ENCODE data around the gene CCL27. TPM values are rescaled to one million over a fixed set of nuclear protein-coding genes. Genes with fewer than 3 reads are reported as not detected.
A peak's percentile ranks its signal among the peaks of the same experiment; 100 is the strongest.

CCL27 gene
- total and polyA plus RNA-seq, 10 of the 15 experiments (the other 5 are each of a cell fraction or from before 2014, with no cell fraction given), result 0.45 TPM; not detected in 9

DNA sequence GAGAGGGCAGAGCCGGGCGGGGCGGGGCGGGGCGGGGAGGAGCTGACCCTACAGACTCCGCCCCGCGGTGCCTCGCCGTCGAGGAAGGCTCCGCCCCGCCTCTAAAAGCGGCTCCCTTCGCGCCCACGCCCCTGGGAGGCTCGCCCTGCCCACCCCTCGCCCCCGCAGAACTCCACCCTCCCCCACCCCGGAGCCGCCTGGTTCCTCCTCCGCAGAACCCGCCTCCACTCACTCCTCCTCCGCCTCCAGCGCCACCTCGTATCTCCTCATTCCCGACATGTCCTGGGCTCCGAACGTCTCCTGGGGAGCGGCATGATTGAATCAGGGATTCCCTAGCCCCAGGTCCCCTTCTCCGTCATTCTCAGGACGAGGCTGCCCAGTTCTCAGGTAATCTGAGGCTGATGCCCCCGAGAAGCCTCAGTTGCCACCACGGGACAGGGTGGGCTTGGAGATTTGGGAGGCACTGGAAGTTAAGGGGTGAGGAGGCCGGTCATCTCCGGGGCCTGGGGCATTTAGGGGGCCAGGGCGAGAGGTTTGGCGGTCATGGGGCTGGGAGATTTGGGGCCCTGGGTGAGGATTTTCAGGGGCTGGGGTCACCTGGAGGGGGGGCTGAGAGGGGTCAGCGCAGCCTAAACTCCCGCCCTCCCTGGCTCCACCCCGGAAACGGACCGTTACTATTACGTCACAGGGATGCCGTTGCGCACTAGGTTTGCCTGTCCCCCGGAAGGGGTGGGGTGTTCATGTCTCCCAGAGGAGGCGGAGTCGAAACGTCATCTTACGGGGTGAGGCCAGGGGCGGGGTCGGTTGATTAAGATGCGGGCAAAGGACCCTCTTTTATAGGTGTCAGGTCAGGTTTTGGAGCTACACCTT is 3.2 kb upstream of the CCL27 start (continued):
- no peak for TF ChIP-seq E4F1 (IDR thresholded peaks at IDR 0.05; ENCODE audit: borderline replicate concordance, partially characterized antibody)
- TF ChIP-seq SREBF2 (IDR thresholded peaks at IDR 0.05; ENCODE audit: low read length), result no peak
- TF ChIP-seq GATAD2B (conservative IDR thresholded peaks at IDR 0.05; ENCODE audit: low read depth), result no peak
- TF ChIP-seq E2F8 (IDR thresholded peaks at IDR 0.05; ENCODE audit: low read depth, partially characterized antibody), result peak; percentile 67
- TF ChIP-seq, protein P1, sequence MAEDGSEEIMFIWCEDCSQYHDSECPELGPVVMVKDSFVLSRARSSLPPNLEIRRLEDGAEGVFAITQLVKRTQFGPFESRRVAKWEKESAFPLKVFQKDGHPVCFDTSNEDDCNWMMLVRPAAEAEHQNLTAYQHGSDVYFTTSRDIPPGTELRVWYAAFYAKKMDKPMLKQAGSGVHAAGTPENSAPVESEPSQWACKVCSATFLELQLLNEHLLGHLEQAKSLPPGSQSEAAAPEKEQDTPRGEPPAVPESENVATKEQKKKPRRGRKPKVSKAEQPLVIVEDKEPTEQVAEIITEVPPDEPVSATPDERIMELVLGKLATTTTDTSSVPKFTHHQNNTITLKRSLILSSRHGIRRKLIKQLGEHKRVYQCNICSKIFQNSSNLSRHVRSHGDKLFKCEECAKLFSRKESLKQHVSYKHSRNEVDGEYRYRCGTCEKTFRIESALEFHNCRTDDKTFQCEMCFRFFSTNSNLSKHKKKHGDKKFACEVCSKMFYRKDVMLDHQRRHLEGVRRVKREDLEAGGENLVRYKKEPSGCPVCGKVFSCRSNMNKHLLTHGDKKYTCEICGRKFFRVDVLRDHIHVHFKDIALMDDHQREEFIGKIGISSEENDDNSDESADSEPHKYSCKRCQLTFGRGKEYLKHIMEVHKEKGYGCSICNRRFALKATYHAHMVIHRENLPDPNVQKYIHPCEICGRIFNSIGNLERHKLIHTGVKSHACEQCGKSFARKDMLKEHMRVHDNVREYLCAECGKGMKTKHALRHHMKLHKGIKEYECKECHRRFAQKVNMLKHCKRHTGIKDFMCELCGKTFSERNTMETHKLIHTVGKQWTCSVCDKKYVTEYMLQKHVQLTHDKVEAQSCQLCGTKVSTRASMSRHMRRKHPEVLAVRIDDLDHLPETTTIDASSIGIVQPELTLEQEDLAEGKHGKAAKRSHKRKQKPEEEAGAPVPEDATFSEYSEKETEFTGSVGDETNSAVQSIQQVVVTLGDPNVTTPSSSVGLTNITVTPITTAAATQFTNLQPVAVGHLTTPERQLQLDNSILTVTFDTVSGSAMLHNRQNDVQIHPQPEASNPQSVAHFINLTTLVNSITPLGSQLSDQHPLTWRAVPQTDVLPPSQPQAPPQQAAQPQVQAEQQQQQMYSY (CRISPR knock-in tag; IDR thresholded peaks at IDR 0.05), result no peak
- no peak for TF ChIP-seq MEF2A (IDR thresholded peaks at IDR 0.05; ENCODE audit: insufficient read depth, low read depth, low read length)
- TF ChIP-seq, protein P2, sequence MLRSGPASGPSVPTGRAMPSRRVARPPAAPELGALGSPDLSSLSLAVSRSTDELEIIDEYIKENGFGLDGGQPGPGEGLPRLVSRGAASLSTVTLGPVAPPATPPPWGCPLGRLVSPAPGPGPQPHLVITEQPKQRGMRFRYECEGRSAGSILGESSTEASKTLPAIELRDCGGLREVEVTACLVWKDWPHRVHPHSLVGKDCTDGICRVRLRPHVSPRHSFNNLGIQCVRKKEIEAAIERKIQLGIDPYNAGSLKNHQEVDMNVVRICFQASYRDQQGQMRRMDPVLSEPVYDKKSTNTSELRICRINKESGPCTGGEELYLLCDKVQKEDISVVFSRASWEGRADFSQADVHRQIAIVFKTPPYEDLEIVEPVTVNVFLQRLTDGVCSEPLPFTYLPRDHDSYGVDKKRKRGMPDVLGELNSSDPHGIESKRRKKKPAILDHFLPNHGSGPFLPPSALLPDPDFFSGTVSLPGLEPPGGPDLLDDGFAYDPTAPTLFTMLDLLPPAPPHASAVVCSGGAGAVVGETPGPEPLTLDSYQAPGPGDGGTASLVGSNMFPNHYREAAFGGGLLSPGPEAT (IDR thresholded peaks at IDR 0.05; ENCODE audit: low read depth), result peak; percentile 32; the same call in 1 of the 2 replicates
- no peak for TF ChIP-seq SREBF1 (IDR thresholded peaks at IDR 0.05; ENCODE audit: low read length)
- no peak for TF ChIP-seq MAX (IDR thresholded peaks at IDR 0.05; ENCODE audit: low read depth, low read length)
- TF ChIP-seq POLR2AphosphoS2 (IDR thresholded peaks at IDR 0.05; ENCODE audit: low read depth, low read length), result no peak
- no peak for TF ChIP-seq NFXL1 (IDR thresholded peaks at IDR 0.05; ENCODE audit: borderline replicate concordance)
- 0 out of 2 replicates have a peak, but pooled peaks have one; percentile 26 for TF ChIP-seq NR2C1 (IDR thresholded peaks at IDR 0.05)
- no peak for TF ChIP-seq TBL1XR1 (IDR thresholded peaks at IDR 0.05; ENCODE audit: low read depth, low read length)
- peak; percentile 79 for TF ChIP-seq SP1 (IDR thresholded peaks at IDR 0.05; ENCODE audit: low read depth, low read length)
- TF ChIP-seq HCFC1 (IDR thresholded peaks at IDR 0.05; ENCODE audit: low read length), result no peak
